ENCODE data around the gene OPCML.

DNA sequence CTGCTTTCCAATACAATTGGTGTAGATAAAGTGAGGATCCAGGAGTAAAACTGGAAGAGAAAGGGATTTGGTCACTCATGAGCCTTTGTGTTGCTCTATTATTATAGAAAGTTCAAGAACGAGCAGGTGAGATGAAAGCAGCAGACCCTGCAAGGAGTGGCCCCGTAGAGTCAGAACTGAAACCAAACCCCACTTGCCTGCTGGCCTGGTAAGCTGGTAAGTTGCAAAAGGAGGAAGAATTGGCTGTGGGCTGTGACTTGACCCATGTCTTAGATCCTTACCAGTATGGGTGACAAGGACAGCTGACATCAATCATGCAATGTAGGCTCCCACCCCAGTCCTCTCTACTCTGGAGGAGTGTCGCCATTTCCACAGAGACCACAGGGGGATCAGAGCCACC, 201.3 kb downstream of the OPCML start:
- TF ChIP-seq, protein P1, sequence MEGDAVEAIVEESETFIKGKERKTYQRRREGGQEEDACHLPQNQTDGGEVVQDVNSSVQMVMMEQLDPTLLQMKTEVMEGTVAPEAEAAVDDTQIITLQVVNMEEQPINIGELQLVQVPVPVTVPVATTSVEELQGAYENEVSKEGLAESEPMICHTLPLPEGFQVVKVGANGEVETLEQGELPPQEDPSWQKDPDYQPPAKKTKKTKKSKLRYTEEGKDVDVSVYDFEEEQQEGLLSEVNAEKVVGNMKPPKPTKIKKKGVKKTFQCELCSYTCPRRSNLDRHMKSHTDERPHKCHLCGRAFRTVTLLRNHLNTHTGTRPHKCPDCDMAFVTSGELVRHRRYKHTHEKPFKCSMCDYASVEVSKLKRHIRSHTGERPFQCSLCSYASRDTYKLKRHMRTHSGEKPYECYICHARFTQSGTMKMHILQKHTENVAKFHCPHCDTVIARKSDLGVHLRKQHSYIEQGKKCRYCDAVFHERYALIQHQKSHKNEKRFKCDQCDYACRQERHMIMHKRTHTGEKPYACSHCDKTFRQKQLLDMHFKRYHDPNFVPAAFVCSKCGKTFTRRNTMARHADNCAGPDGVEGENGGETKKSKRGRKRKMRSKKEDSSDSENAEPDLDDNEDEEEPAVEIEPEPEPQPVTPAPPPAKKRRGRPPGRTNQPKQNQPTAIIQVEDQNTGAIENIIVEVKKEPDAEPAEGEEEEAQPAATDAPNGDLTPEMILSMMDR (IDR thresholded peaks at IDR 0.05) = no peak
- TF ChIP-seq POLR2A (IDR thresholded peaks at IDR 0.05) (no peak), POLR2AphosphoS5 (IDR thresholded peaks at IDR 0.05; ENCODE audit: insufficient read depth in 1 of 2, low read depth in 1 of 2) (no peak)

Data from vagina (tissue), 2 donors.